NCI-H748 treated with DMSO at 0.1 percent for 48 hours (cell line): Measurements from ENCODE around the gene LIFR.

Experiments used
- DNase-seq: peaks from one replicate; lab custom pipeline; 2025; lab: John Stamatoyannopoulos, UW

The LIFR gene

GRCh38 chr5:38548064-38548759 lies 8.2 kb downstream of the LIFR start:
- DNase-seq = no peak

- DNase-seq = no peak
These were observed 9.2 kb downstream of the LIFR start for GRCh38 chr5:38547257-38547656.

- no peak for DNase-seq
These were observed 9.7 kb downstream of the LIFR start for GRCh38 chr5:38546691-38547146.

GRCh38 chr5:38543886-38544285 lies 12.6 kb downstream of the LIFR start:
- no peak for DNase-seq

GRCh38 chr5:38543074-38543473 lies 13.4 kb downstream of the LIFR start:
- no peak for DNase-seq

- peak; percentile 92 for DNase-seq
These were observed 15.2 kb downstream of the LIFR start for GRCh38 chr5:38541174-38541725.

- DNase-seq = peak; percentile 98
These were observed 16.1 kb downstream of the LIFR start for GRCh38 chr5:38540314-38540713.

- DNase-seq = no peak
These were observed 18.3 kb downstream of the LIFR start for GRCh38 chr5:38538161-38538560.

- no peak for DNase-seq
These were observed 18.9 kb downstream of the LIFR start for GRCh38 chr5:38537505-38537904.

- no peak for DNase-seq
These were observed 19.5 kb downstream of the LIFR start for GRCh38 chr5:38536968-38537367.

- no peak for DNase-seq
These were observed 20.6 kb downstream of the LIFR start for GRCh38 chr5:38535845-38536244.

- DNase-seq = no peak
These were observed 21.1 kb downstream of the LIFR start for GRCh38 chr5:38535248-38535750.

GRCh38 chr5:38534156-38534453 lies 22.3 kb downstream of the LIFR start:
- DNase-seq = no peak

- DNase-seq = no peak
These were observed 22.9 kb downstream of the LIFR start for GRCh38 chr5:38533286-38534155.

GRCh38 chr5:38532165-38532669 lies 24.2 kb downstream of the LIFR start:
- no peak for DNase-seq

GRCh38 chr5:38531518-38531917 lies 24.9 kb downstream of the LIFR start:
- DNase-seq = no peak

- DNase-seq = no peak
These were observed 26.3 kb downstream of the LIFR start for GRCh38 chr5:38529955-38530646.

- DNase-seq = no peak
These were observed 28.2 kb downstream of the LIFR start for GRCh38 chr5:38528162-38528703.

GRCh38 chr5:38527475-38527874 lies 29.0 kb downstream of the LIFR start:
- DNase-seq = no peak

GRCh38 chr5:38524022-38524421 lies 32.4 kb downstream of the LIFR start:
- no peak for DNase-seq

- DNase-seq = no peak
These were observed 37.0 kb downstream of the LIFR start for GRCh38 chr5:38519476-38519875.

- no peak for DNase-seq
These were observed 38.1 kb downstream of the LIFR start for GRCh38 chr5:38518341-38518740.
